DND-41 (cell line): ENCODE data around the gene KLHL36.
"Not testable (repeated sequence)": the region's sequence is repeated elsewhere in the genome, so short reads cannot be mapped to it uniquely, and the experiment has no call there.

Experiments used
- ATAC-seq: fragments of 200-7000 bp; cut with Tn5 transposase; 3 replicates; pipeline ENCODE4 v1.9.1; 2021; ENCODE audit warnings: low read depth; ENCODE audit not compliant: insufficient read depth
- DNase-seq: peaks from one replicate; pipeline ENCODE4 v3.0.0-alpha.2; 2020
- H2AFZ ChIP-seq: 2 replicates; pipeline ENCODE4 v1.6.0; 2012; ENCODE audit warnings: low read depth, low read length
- H3K27ac ChIP-seq: 2 replicates; pipeline ENCODE4 v1.5.1; 2012; ENCODE audit warnings: low read length, inconsistent platforms
- H3K27me3 ChIP-seq: fragments of 200-600 bp; sonication (generic); 2 replicates; pipeline ENCODE4 v1.6.0; 2012; ENCODE audit warnings: low read length, mild to moderate bottlenecking, inconsistent platforms; ENCODE audit not compliant: insufficient read depth, poor library complexity
- H3K36me3 ChIP-seq: 2 replicates; pipeline ENCODE4 v1.5.1; 2012; ENCODE audit warnings: low read length, inconsistent platforms; ENCODE audit not compliant: insufficient read depth
- H3K4me1 ChIP-seq: 2 replicates; pipeline ENCODE4 v1.5.1; 2012; ENCODE audit warnings: mild to moderate bottlenecking, low read length; ENCODE audit not compliant: insufficient read depth
- H3K4me2 ChIP-seq: 2 replicates; pipeline ENCODE4 v1.6.0; 2012; ENCODE audit warnings: mild to moderate bottlenecking, moderate library complexity, low read length, inconsistent platforms; ENCODE audit not compliant: insufficient read depth
- H3K4me3 ChIP-seq, 2 experiments: fragments of 200-600 bp in 1 of 2; shearing (Covaris generic) in 1 of 2; 2 replicates each; pipeline ENCODE4 v1.5.1; 2012 to 2016; ENCODE audit warnings: inconsistent platforms in 2 of 2, low read length in 2 of 2, mild to moderate bottlenecking in 2 of 2, low read depth in 1 of 2, moderate library complexity in 1 of 2
- H3K79me2 ChIP-seq: 2 replicates; pipeline ENCODE4 v1.6.0; 2012; ENCODE audit warnings: low read length, inconsistent platforms; ENCODE audit not compliant: insufficient read depth
- H3K9ac ChIP-seq: 2 replicates; pipeline ENCODE4 v1.6.0; 2012; ENCODE audit warnings: low read depth, mild to moderate bottlenecking, inconsistent platforms, low read length, moderate library complexity
- H3K9me3 ChIP-seq: 2 replicates; pipeline ENCODE4 v1.5.1; 2012; ENCODE audit warnings: low read length, moderate library complexity, mild to moderate bottlenecking, inconsistent platforms; ENCODE audit not compliant: insufficient read depth, severe bottlenecking
- H4K20me1 ChIP-seq: 2 replicates; pipeline ENCODE4 v1.6.0; 2012; ENCODE audit warnings: low read length; ENCODE audit not compliant: insufficient read depth
- EZH2 ChIP-seq: IDR thresholded peaks from 3 replicates; pipeline ENCODE4 v1.6.1; 2012; ENCODE audit warnings: borderline replicate concordance, low read depth, mild to moderate bottlenecking, moderate library complexity, low read length, inconsistent platforms; ENCODE audit not compliant: severe bottlenecking
- TF ChIP-seq, protein P1 (sequence below): IDR thresholded peaks from 2 replicates; pipeline ENCODE4 v1.5.1; 2012; ENCODE audit warnings: borderline replicate concordance, low read length, moderate library complexity, mild to moderate bottlenecking; ENCODE audit not compliant: poor library complexity, severe bottlenecking; ENCODE audit errors: extremely low read depth

KLHL36 gene

DNA sequence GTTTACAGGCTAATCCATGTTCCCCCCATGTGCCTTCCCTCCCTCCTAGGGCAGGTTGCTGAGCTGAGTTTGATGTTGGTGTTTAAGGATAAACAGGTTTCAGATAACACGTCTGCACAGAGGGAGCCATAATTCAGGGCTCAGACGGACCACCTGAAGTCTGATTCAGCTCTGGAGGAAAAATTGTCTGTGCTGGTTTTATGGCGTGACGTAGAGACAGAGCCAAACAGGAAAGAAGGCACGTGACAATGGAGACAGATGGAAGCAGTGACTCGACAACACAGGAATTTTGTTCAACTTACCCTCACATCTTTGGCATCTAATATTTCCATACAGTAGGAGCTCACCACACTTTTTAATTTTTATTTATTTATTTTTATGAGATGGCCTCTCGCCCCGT is 40.8 kb downstream of the KLHL36 start:
- H3K9me3 ChIP-seq: no peaks in the 10 kb centered on the region
- no peak overlapping the region for H2AFZ ChIP-seq
- TF ChIP-seq, protein P1, sequence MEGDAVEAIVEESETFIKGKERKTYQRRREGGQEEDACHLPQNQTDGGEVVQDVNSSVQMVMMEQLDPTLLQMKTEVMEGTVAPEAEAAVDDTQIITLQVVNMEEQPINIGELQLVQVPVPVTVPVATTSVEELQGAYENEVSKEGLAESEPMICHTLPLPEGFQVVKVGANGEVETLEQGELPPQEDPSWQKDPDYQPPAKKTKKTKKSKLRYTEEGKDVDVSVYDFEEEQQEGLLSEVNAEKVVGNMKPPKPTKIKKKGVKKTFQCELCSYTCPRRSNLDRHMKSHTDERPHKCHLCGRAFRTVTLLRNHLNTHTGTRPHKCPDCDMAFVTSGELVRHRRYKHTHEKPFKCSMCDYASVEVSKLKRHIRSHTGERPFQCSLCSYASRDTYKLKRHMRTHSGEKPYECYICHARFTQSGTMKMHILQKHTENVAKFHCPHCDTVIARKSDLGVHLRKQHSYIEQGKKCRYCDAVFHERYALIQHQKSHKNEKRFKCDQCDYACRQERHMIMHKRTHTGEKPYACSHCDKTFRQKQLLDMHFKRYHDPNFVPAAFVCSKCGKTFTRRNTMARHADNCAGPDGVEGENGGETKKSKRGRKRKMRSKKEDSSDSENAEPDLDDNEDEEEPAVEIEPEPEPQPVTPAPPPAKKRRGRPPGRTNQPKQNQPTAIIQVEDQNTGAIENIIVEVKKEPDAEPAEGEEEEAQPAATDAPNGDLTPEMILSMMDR: no peak
- no peak for TF ChIP-seq EZH2
- H3K27me3 ChIP-seq: peaks cover 4% of the 10 kb centered on the region
- DNase-seq (no peak), ATAC-seq (no peak)
- H4K20me1 ChIP-seq: no peaks in the 10 kb centered on the region
- H3K79me2 ChIP-seq: no peaks in the 10 kb centered on the region
- no peak overlapping the region for H3K9ac ChIP-seq
- H3K4me2 ChIP-seq: no peak overlapping the region
- no peaks in the 10 kb centered on the region for H3K4me1 ChIP-seq
- no peak overlapping the region for H3K4me3 ChIP-seq
- no peak overlapping the region for H3K27ac ChIP-seq
- no peaks in the 10 kb centered on the region for H3K36me3 ChIP-seq

DNA sequence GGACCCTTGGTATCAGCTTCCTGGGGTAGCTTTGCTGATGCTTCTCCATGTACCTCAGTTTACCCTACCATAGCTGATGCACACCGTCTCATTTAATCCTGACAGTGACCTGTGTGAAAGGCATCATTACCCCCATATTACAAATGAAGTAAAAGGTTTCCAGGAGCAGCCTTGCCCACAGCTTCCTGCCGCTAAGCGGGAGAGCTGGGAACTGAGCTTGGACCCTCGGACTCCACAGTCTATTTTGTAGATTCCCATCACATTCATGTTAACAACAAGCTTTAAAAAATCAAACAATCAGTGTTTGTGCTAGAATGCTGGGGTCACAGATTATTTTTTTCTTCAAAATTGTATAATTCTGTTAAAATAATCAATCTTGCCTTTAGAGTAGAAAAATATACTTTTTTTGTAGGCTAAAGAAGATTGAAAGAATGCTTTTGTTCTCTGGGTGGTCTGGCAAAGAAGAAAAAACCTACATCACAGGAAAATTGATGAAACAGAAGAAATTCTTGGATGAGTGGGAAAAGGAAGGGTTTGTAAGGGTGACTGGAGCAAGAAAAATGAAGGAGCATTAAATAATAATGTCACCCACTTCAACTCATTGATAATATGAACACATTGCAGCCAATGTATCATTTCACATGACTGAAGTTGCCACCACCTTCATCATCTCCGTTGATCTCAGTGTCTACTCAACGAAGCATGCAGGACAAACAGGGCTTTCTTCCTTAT is 41.9 kb downstream of the KLHL36 start:
- Histone ChIP-seq H3K79me2 (no peaks in the 10 kb centered on the region), H3K9me3 (no peaks in the 10 kb centered on the region), H3K4me1 (no peaks in the 10 kb centered on the region), H3K27ac (no peak overlapping the region), H3K4me3 (no peak overlapping the region), H4K20me1 (no peaks in the 10 kb centered on the region), H3K36me3 (no peaks in the 10 kb centered on the region), H3K9ac (no peak overlapping the region), H2AFZ (no peak overlapping the region), H3K27me3 (no peaks in the 10 kb centered on the region), H3K4me2 (no peak overlapping the region)
- TF ChIP-seq, protein P1: no peak
- no peak for TF ChIP-seq EZH2
- ATAC-seq: no peak
- DNase-seq: no peak

DNA sequence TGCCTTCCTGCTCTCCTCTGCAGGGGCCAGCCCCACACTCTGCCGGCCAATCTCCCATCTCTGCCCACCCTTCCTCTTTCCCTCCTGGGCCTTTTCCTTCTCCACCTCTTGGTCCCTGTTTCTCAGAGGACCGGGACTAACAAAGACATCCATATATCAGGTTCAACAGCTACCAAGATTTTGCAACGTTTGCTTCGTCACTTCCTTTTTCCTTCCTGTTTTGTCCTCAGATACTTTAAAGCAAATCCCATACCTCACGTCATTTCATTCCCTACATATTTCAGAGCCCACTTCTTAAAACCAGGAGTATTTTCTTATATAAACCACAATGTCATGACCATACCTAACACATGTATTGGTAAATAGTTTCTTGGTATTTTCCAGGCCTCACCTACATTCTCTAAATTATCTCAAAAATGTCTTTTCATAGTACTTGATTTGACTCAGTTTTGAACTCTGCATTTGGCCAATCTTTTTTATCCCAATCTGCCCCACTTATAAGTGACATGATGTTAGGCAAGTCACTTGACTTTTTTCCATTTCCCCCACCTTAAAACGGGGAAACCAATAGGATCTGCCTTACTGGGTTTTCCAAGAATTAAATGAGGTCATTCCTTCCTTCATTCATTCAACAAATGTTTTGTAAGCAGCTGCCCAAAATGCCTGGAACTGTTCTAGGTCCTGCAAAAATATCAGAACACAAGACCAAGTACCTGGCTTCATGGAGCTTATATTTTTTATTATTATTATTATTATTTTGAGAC is 44.3 kb downstream of the KLHL36 start:
- Histone ChIP-seq H3K9me3 (no peaks in the 10 kb centered on the region), H3K27me3 (no peaks in the 10 kb centered on the region), H3K79me2 (no peaks in the 10 kb centered on the region), H4K20me1 (no peaks in the 10 kb centered on the region), H3K9ac (no peak overlapping the region), H3K4me2 (no peak overlapping the region), H2AFZ (no peak overlapping the region), H3K27ac (no peak overlapping the region), H3K4me1 (no peaks in the 10 kb centered on the region), H3K36me3 (no peaks in the 10 kb centered on the region), H3K4me3 (no peak overlapping the region)
- ATAC-seq: no peak
- TF ChIP-seq EZH2: no peak
- TF ChIP-seq, protein P1: no peak
- no peak for DNase-seq

DNA sequence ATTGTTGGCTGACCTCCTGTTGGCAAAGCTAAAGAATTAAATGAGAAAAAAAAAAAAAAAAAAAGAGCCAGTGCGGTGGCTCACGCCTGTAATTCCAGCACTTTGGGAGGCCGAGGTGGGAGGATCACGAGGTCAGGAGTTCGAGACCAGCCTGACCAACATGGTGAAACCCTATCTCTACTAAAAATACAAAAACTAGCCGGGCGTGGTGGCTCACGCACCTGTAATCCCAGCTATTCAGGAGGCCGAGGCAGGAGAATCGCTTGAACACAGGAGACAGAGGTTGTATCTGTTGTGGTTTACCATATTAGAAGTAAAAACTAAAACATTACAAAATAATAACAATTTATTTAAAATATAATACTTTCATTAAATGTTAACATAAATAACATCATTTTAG is 45.6 kb downstream of the KLHL36 start:
- H3K27me3 ChIP-seq, DNase-seq, H3K9ac ChIP-seq, H3K27ac ChIP-seq, H3K4me1 ChIP-seq, H3K36me3 ChIP-seq, H3K4me2 ChIP-seq, H3K4me3 ChIP-seq, H4K20me1 ChIP-seq, H3K79me2 ChIP-seq, H2AFZ ChIP-seq, H3K9me3 ChIP-seq, ATAC-seq: not testable (repeated sequence)
